ENCODE results near the gene OPRM1.
"Not testable (repeated sequence)": the region's sequence is repeated elsewhere in the genome, so short reads cannot be mapped to it uniquely, and the experiment has no call there.

OPRM1 gene

DNA sequence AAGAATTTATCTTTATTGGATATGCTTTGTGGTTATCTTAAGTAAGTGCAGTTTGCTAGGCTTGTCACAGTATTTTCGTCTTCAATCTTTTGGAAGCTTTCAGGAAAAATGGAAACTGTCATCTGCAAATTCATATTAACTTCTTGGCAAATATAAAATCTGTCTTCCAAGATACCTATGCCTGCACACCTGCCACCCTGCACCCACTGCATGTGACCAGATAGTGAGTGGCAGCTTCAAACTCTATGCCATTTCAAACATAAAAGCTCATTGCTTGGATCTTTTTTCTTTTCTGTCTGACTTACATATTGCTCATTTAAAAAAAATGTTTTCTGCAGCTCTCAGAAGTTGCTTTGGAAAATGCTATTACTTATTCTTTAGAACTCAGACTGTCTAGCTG is 14.1 kb downstream of the OPRM1 start:
- no peak overlapping the region for H3K9ac ChIP-seq (ENCODE audit: low read depth, low read length)
- no peak overlapping the region for H3K4me2 ChIP-seq (ENCODE audit: low read length)
- no peak overlapping the region for H3K4me3 ChIP-seq (ENCODE audit: low read length)
- H3K27me3 ChIP-seq (ENCODE audit: control insufficient read depth, insufficient read depth, low read length): no peaks in the 10 kb centered on the region
- H3K9me3 ChIP-seq (replicated peaks; ENCODE audit: low read length): no peaks in the 10 kb centered on the region
- H3K36me3 ChIP-seq (ENCODE audit: insufficient read depth, low read length): no peaks in the 10 kb centered on the region
- no peaks in the 10 kb centered on the region for H3K4me1 ChIP-seq (ENCODE audit: control insufficient read depth, insufficient read depth, low read length)

DNA sequence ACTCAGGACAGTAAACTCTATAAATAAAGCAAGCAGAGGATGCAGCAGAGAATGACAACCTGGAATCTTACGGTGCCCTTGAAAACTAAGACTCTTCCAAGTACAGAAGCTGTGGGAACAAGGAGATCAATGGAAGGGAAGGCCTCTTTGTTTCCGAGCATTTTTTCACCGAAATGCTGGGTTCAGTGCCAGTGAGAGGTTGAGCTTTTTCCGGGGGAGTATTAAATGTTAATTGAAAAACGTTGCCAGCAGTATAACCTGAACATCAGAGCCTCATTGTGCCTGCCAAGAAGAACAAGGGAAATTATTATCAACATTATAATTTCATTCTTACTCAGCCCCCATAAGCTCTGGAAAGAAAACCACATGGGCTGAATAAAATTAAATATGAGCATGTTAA is 17.5 kb downstream of the OPRM1 start:
- Histone ChIP-seq H3K9ac (ENCODE audit: low read depth, low read length) (no peak overlapping the region), H3K4me3 (ENCODE audit: low read length) (no peak overlapping the region), H3K4me1 (ENCODE audit: control insufficient read depth, insufficient read depth, low read length) (no peaks in the 10 kb centered on the region), H3K27me3 (ENCODE audit: control insufficient read depth, insufficient read depth, low read length) (no peaks in the 10 kb centered on the region), H3K4me2 (ENCODE audit: low read length) (no peak overlapping the region), H3K36me3 (ENCODE audit: insufficient read depth, low read length) (no peaks in the 10 kb centered on the region), H3K9me3 (replicated peaks; ENCODE audit: low read length) (no peaks in the 10 kb centered on the region)

DNA sequence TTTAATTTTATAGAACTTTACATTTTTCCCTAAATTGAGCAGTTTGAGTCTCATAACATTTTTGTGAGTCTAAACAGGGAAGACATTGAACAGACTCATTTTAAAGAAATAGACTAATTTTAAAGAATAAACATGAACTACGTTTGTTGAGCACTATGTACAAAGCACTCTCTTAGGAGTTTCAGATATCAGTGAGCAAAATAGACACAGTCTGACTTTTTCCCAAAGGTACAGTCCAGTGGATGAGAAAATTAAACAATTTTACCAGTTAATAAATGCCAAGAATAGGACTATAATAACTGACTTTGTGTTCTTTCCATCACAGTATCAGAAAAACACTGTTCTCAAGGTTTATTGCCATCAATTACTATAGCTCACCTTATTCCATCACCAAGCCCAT is 18.1 kb downstream of the OPRM1 start:
- Histone ChIP-seq H3K27me3 (ENCODE audit: control insufficient read depth, insufficient read depth, low read length) (no peaks in the 10 kb centered on the region), H3K4me1 (ENCODE audit: control insufficient read depth, insufficient read depth, low read length) (no peaks in the 10 kb centered on the region), H3K9ac (ENCODE audit: low read depth, low read length) (no peak overlapping the region), H3K9me3 (replicated peaks; ENCODE audit: low read length) (no peaks in the 10 kb centered on the region), H3K36me3 (ENCODE audit: insufficient read depth, low read length) (no peaks in the 10 kb centered on the region), H3K4me3 (ENCODE audit: low read length) (no peak overlapping the region), H3K4me2 (ENCODE audit: low read length) (no peak overlapping the region)

DNA sequence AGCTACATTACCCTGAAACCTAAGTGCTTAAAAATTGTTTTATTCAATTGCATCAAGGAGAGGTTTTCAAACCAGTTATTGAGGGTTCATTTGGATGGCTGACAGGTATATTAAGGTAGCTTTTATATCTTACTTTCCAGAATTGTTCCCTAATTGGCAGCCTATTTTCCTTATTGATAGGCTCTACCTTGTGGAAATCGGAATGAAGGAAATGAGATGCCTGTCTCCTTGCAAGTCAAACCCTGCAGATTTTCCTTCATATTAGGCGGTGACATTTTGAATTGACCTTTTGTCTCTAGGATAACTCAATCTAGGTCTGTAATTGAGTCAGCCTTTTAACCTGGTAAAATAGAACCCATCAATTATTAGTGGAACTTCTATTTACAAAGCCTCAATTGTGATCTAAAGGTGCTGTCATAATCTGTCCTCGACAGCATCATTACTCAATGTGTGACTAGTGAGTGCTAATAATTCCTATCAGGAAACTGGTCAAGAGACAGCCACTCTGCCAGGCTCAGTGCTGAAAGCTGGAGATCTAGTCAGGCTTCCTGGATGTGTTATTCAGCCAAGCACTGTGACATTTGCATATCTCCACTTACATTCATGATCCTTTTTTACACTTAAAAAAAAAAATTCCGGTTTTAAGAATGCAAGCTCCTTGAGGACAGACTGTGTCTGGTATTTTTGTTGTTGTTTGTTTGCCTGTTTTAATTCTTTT is 20.1 kb downstream of the OPRM1 start:
- H3K9me3 ChIP-seq (replicated peaks; ENCODE audit: low read length): no peaks in the 10 kb centered on the region
- H3K9ac ChIP-seq (ENCODE audit: low read depth, low read length): no peak overlapping the region
- H3K4me1 ChIP-seq (ENCODE audit: control insufficient read depth, insufficient read depth, low read length): no peaks in the 10 kb centered on the region
- no peak overlapping the region for H3K4me2 ChIP-seq (ENCODE audit: low read length)
- H3K4me3 ChIP-seq (ENCODE audit: low read length): no peak overlapping the region
- H3K36me3 ChIP-seq (ENCODE audit: insufficient read depth, low read length): no peaks in the 10 kb centered on the region
- H3K27me3 ChIP-seq (ENCODE audit: control insufficient read depth, insufficient read depth, low read length): no peaks in the 10 kb centered on the region

DNA sequence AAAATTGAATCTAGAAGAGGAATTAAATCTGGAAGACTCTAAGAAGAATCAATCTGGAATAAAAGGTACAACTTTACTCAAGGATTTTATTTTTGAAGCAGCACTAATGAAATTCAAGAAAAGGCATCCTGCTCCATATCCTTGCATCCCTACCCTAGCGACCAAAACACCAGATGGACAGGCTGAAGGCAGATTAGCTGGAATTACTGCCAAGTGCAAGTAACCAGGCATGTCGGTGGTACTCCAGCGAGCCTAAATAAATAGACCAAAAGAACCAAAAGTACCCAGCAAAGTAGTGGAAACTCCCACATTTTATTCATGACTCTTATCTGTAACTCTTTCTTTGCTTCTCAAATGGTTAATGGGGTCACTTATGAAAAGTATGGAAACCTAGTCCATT is 21.0 kb downstream of the OPRM1 start:
- Histone ChIP-seq H3K4me2 (ENCODE audit: low read length) (no peak overlapping the region), H3K27me3 (ENCODE audit: control insufficient read depth, insufficient read depth, low read length) (no peaks in the 10 kb centered on the region), H3K4me3 (ENCODE audit: low read length) (no peak overlapping the region), H3K36me3 (ENCODE audit: insufficient read depth, low read length) (no peaks in the 10 kb centered on the region), H3K9ac (ENCODE audit: low read depth, low read length) (no peak overlapping the region), H3K4me1 (ENCODE audit: control insufficient read depth, insufficient read depth, low read length) (no peaks in the 10 kb centered on the region), H3K9me3 (replicated peaks; ENCODE audit: low read length) (no peaks in the 10 kb centered on the region)

DNA sequence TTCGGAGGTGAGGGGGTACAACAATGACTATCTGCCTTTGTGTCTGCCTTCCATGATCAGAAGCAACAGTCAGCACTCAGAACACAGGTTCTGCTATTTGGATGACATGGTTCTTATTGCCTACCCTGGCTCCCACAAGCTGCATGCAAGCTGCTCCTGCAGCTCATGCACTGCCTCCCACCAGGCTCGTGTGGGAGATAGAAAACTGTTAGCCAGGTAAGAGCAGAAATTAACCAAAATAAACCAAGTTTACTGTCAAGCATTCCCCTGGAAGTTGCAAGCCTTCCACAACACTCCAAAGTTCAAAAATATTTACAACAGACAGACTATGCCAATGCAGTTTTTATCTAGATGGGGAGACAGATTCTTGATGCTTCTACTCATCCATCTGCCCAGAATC is 31.0 kb downstream of the OPRM1 start:
- H3K27me3 ChIP-seq (ENCODE audit: control insufficient read depth, insufficient read depth, low read length): no peaks in the 10 kb centered on the region
- no peak overlapping the region for H3K9ac ChIP-seq (ENCODE audit: low read depth, low read length)
- no peaks in the 10 kb centered on the region for H3K36me3 ChIP-seq (ENCODE audit: insufficient read depth, low read length)
- H3K4me2 ChIP-seq (ENCODE audit: low read length): no peak overlapping the region
- no peaks in the 10 kb centered on the region for H3K4me1 ChIP-seq (ENCODE audit: control insufficient read depth, insufficient read depth, low read length)
- no peak overlapping the region for H3K4me3 ChIP-seq (ENCODE audit: low read length)
- H3K9me3 ChIP-seq (replicated peaks; ENCODE audit: low read length): no peaks in the 10 kb centered on the region

DNA sequence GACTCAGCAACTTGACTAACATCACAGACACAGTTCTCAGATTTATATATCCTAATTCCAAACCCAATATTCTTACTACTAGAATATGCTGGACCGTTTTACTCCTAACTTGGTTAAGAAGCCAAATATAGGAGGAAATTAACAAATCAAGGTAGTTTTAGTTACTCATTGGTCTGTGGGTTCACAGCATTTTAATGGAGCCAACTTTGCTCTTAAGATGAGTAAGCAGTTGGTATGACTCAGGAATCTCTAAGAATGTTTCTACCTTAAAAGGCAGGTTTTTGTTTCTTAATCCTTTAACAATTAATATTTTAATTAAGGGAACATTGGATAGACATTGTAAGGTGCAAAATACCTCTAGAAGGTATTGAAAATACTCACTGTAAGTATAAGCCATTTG is 31.6 kb downstream of the OPRM1 start:
- no peak overlapping the region for H3K4me2 ChIP-seq (ENCODE audit: low read length)
- no peak overlapping the region for H3K4me3 ChIP-seq (ENCODE audit: low read length)
- H3K36me3 ChIP-seq (ENCODE audit: insufficient read depth, low read length): no peaks in the 10 kb centered on the region
- H3K9ac ChIP-seq (ENCODE audit: low read depth, low read length): no peak overlapping the region
- no peaks in the 10 kb centered on the region for H3K4me1 ChIP-seq (ENCODE audit: control insufficient read depth, insufficient read depth, low read length)
- no peaks in the 10 kb centered on the region for H3K9me3 ChIP-seq (replicated peaks; ENCODE audit: low read length)
- H3K27me3 ChIP-seq (ENCODE audit: control insufficient read depth, insufficient read depth, low read length): no peaks in the 10 kb centered on the region

DNA sequence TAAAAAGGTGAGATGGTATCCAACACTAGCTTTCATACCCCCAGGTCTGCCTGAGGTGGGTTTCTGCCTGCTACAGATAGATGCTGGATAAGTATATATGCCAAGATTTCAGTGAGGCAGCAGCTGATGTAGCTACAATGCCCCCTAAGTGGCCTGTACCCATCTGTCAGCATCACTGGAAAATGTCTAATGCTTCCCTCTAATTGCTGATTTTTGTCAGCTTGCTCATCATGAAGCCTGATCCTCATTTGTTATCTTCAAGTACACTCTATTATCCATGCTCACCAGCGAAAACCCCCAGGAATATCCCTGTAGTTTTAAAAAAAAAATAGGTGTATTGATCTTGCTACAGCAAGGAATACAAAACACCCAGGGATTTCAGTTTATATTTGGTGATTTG is 32.2 kb downstream of the OPRM1 start:
- H3K4me1 ChIP-seq (ENCODE audit: control insufficient read depth, insufficient read depth, low read length): no peaks in the 10 kb centered on the region
- H3K36me3 ChIP-seq (ENCODE audit: insufficient read depth, low read length): no peaks in the 10 kb centered on the region
- no peak overlapping the region for H3K4me3 ChIP-seq (ENCODE audit: low read length)
- no peak overlapping the region for H3K9ac ChIP-seq (ENCODE audit: low read depth, low read length)
- H3K4me2 ChIP-seq (ENCODE audit: low read length): no peak overlapping the region
- no peaks in the 10 kb centered on the region for H3K9me3 ChIP-seq (replicated peaks; ENCODE audit: low read length)
- no peaks in the 10 kb centered on the region for H3K27me3 ChIP-seq (ENCODE audit: control insufficient read depth, insufficient read depth, low read length)

DNA sequence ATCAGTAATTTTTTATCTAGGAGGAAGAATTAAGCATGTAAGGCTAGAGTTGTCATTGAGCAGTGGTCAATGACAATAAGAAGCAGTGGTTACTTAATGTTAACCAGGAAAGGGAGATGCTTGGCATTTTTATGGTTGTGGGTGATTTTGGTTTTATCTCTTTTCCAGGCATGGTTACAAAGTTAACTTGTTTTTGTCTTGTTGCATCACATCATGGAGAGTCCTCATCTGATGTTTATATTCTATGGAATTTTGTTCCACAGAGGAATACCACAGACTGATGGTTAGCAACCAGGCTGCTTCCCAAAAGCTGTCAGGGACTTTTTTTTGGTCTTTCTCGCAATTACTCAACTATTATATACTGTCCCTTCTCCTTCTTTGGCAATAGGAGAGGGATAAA is 32.7 kb downstream of the OPRM1 start:
- H3K4me2 ChIP-seq (ENCODE audit: low read length): no peak overlapping the region

DNA sequence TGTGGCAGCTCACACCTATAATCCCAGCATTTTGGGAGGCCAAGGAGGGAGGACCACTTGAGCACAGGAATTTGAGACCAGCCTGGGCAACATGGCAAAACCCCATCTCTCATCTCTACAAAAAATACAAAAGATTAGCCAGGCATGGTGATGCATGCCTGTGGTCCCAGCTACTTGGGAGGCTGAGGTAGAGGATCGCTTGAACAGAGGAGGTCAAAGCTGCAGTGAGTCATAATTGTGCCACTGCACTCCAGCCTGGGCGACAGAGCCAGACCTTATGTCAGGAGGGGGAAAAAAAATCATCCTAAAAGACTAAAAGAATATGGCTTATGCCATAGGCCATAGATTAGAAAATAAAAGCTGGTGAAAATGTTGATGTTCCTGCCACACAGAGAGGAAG is 39.6 kb downstream of the OPRM1 start:
- not testable (repeated sequence) for H3K9me3 ChIP-seq (replicated peaks; ENCODE audit: low read length); H3K9ac ChIP-seq (ENCODE audit: low read depth, low read length)

More for the DNA sequence above, 32.7 kb downstream of the OPRM1 start:
- H3K9ac ChIP-seq (ENCODE audit: low read depth, low read length): no peak overlapping the region
- no peaks in the 10 kb centered on the region for H3K4me1 ChIP-seq (ENCODE audit: control insufficient read depth, insufficient read depth, low read length)
- no peaks in the 10 kb centered on the region for H3K36me3 ChIP-seq (ENCODE audit: insufficient read depth, low read length)
- H3K4me3 ChIP-seq (ENCODE audit: low read length): no peak overlapping the region
- H3K9me3 ChIP-seq (replicated peaks; ENCODE audit: low read length): no peaks in the 10 kb centered on the region
- H3K27me3 ChIP-seq (ENCODE audit: control insufficient read depth, insufficient read depth, low read length): no peaks in the 10 kb centered on the region

DNA sequence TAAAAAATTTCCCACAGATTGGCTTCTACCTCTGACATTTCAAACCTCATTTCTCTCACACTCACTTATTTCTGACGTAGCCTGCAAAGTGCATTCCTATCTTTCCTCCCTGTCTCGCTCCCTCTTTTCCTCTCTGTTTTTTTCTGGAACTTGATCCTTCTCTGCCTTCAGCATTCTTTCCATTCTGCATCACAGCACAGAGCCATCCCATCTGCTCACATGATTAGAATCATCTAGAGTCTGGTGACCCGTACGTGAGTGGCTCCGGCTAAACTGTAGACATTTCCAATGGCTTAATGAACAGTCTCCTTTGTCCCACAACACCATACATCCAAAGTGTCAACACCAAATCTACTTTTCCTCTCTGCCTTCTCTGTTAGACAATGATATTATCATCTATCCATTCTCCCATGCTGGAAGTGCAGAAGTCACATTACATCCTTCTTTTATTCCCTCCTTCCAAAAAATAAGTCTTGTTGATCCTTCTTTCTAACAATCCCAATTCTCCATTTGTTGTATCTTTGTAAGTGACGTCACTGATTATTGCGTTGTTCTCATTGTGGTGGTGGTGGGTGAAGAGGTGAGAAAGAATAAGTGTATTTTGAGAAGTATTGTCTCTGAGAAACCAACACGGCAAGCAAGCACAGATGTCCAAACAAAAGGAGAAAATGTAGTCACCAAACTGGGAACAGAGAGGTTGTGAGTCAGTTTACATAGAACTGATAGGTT is 41.6 kb downstream of the OPRM1 start:
- no peaks in the 10 kb centered on the region for H3K36me3 ChIP-seq (ENCODE audit: insufficient read depth, low read length)
- H3K9ac ChIP-seq (ENCODE audit: low read depth, low read length): no peak overlapping the region
- no peaks in the 10 kb centered on the region for H3K4me1 ChIP-seq (ENCODE audit: control insufficient read depth, insufficient read depth, low read length)
- no peak overlapping the region for H3K4me2 ChIP-seq (ENCODE audit: low read length)
- H3K27me3 ChIP-seq (ENCODE audit: control insufficient read depth, insufficient read depth, low read length): no peaks in the 10 kb centered on the region
- no peak overlapping the region for H3K4me3 ChIP-seq (ENCODE audit: low read length)
- H3K9me3 ChIP-seq (replicated peaks; ENCODE audit: low read length): no peaks in the 10 kb centered on the region

More for the DNA sequence above, 39.6 kb downstream of the OPRM1 start:
- not testable (repeated sequence) for H3K4me1 ChIP-seq (ENCODE audit: control insufficient read depth, insufficient read depth, low read length); H3K27me3 ChIP-seq (ENCODE audit: control insufficient read depth, insufficient read depth, low read length); H3K4me2 ChIP-seq (ENCODE audit: low read length); H3K4me3 ChIP-seq (ENCODE audit: low read length); H3K36me3 ChIP-seq (ENCODE audit: insufficient read depth, low read length)

DNA sequence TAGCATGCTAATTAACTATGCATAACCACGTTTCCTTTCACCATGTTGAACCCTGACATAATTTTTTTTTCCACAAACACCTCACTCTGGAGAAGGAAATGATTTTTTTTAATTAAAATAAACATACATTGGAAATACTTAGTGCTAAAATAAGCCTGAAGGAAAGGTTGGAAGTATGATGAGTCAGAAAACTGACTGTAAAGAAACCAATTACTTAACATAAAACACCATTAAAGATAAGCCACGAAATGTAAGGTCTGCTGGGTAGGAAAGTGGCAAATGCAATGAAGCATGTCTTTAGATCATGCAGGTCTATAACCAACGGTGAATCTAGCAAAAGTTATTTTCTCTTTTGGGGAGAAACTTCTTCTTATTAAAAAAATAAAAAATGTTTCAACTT is 47.5 kb downstream of the OPRM1 start:
- H3K9ac ChIP-seq (ENCODE audit: low read depth, low read length): no peak overlapping the region
- no peaks in the 10 kb centered on the region for H3K9me3 ChIP-seq (replicated peaks; ENCODE audit: low read length)
- H3K27me3 ChIP-seq (ENCODE audit: control insufficient read depth, insufficient read depth, low read length): no peaks in the 10 kb centered on the region
- no peak overlapping the region for H3K4me3 ChIP-seq (ENCODE audit: low read length)
- no peaks in the 10 kb centered on the region for H3K36me3 ChIP-seq (ENCODE audit: insufficient read depth, low read length)
- H3K4me2 ChIP-seq (ENCODE audit: low read length): no peak overlapping the region
- H3K4me1 ChIP-seq (ENCODE audit: control insufficient read depth, insufficient read depth, low read length): no peaks in the 10 kb centered on the region

Measured in skeletal muscle satellite cell (primary cell).